ENCODE results near the gene ZCCHC14. TPM values are rescaled to one million over a fixed set of nuclear protein-coding genes. Genes with fewer than 3 reads are reported as not detected.
"Not testable (repeated sequence)": the region's sequence is repeated elsewhere in the genome, so short reads cannot be mapped to it uniquely, and the experiment has no call there.

Gene ZCCHC14
- total and polyA plus RNA-seq, 2 of the 8 experiments (the other 6 are each of a cell fraction or from before 2014, with no cell fraction given), result 8.2 to 28.2 TPM

DNA sequence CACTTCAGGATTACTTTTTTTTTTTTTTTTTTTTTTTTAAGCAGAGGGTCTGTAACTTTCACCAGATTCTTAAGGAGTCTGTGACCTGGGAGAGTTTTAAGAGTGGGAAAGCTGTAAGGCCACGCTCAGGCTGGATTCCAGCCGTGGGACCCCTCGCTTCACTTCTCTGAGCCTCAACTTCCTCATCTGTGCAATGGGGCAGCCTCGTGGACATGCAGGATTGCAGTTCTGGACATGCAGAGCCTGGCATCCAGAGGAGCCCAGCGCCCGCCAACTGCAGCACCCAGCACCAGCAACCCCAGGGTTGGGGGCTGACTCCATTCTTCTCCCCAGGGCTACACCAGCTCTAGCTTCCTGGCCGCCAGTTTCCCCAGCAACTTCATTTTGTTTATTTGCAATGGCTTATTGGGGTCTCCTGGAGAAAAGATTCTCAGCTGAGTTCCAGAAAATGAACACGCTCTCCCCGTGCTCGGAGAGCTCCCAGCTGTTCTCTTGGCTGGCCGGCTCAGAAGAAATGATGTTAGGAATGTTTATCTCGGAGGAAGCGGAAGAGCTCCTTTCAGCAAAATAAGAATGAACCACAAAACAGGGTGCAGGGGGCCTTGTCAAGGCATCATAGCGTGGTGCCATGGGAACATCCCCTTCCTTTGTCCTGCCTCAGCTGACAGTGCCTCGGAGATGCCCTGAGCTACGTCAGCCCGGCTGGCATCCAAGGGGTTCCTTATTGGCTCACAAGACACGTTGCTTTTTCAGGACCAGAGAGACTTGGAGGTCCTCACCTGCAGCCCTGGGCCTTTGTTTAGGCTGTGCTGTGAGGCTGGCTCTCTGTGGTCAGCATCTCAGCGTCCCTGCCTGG lies 22.9 kb upstream of the ZCCHC14 start (continued):
- TF ChIP-seq SP1 (IDR thresholded peaks at IDR 0.05; ENCODE audit: low read depth, low read length) (no peak), BRCA1 (IDR thresholded peaks at IDR 0.05; ENCODE audit: low read depth, low read length) (no peak), SRF (IDR thresholded peaks at IDR 0.05; ENCODE audit: low read depth, low read length) (no peak)

DNA sequence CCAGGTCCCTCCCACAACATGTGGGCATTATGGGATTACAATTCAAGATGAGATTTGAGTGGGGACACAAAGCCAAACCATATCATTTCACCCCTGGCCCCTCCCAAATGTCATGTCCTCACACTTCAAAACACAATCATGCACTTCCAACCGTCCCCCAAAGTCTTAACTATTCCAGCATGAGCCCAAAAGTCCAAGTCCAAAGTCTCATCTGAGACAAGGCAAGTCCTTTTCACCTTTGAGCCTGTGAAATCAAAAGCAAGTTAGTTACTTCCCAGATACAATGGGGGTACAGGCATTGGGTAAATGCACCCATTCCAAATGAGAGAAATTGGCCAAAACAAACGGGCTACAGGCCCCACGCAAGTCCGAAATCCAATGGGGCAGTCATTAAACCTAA lies 17.0 kb upstream of the ZCCHC14 start:
- FAIRE-seq; H2BK20ac ChIP-seq (ENCODE audit: low read length); H3K56ac ChIP-seq (replicated peaks; ENCODE audit: insufficient read length, low read depth, low read length); H3K4me3 ChIP-seq (ENCODE audit: extremely low read depth in 1 of 4, insufficient read depth in 2 of 4, low read depth in 3 of 4, low read length in 4 of 4); H3K4ac ChIP-seq (replicated peaks; ENCODE audit: insufficient read length, low read depth, low read length); H2BK5ac ChIP-seq (ENCODE audit: low read depth, low read length); H3K36me3 ChIP-seq (ENCODE audit: control insufficient read depth in 2 of 4, insufficient read depth in 4 of 4, low read length in 3 of 4); DNase-seq (ENCODE audit: low read depth in 1 of 2, low spot score in 2 of 2); H3K79me2 ChIP-seq (ENCODE audit: control insufficient read depth in 1 of 2, insufficient read depth in 2 of 2, low read length in 2 of 2); H4K8ac ChIP-seq (ENCODE audit: extremely low read depth, insufficient read depth, low read length); H3K27me3 ChIP-seq (replicated peaks in 1 of 4; ENCODE audit: control insufficient read depth in 3 of 4, extremely low read depth in 1 of 4, insufficient read depth in 3 of 4, low read length in 3 of 4); H3K4me1 ChIP-seq (replicated peaks in 1 of 4; ENCODE audit: control insufficient read depth in 3 of 4, insufficient read depth in 4 of 4, low read length in 3 of 4); H4K20me1 ChIP-seq (replicated peaks in 1 of 2; ENCODE audit: control insufficient read depth in 1 of 2, insufficient read depth in 2 of 2, low read length in 2 of 2); H3K14ac ChIP-seq (ENCODE audit: insufficient read length); H2BK15ac ChIP-seq (ENCODE audit: low read length); H2AFZ ChIP-seq (ENCODE audit: low read length); H3K9me3 ChIP-seq (ENCODE audit: insufficient read depth in 2 of 2, low read depth in 1 of 2, low read length in 1 of 2); H3K4me2 ChIP-seq (ENCODE audit: insufficient read depth in 1 of 2, low read depth in 2 of 2, low read length in 2 of 2); H4K5ac ChIP-seq (ENCODE audit: insufficient read length, low read depth, low read length); H3K9ac ChIP-seq (replicated peaks in 1 of 4; ENCODE audit: extremely low read depth in 1 of 4, low read depth in 3 of 4, low read length in 3 of 4); H3K79me1 ChIP-seq (ENCODE audit: low read depth, low read length); H4K91ac ChIP-seq (replicated peaks; ENCODE audit: insufficient read length, low read length); H3K23me2 ChIP-seq (ENCODE audit: low read depth, low read length); H2BK12ac ChIP-seq (ENCODE audit: low read depth, low read length); H3K18ac ChIP-seq (ENCODE audit: extremely low read depth, low read length); H3K27ac ChIP-seq (ENCODE audit: low read depth, low read length); H3K23ac ChIP-seq (ENCODE audit: insufficient read length); POLR2A ChIA-PET (ENCODE audit: partially characterized antibody); H2BK120ac ChIP-seq (replicated peaks; ENCODE audit: low read depth, low read length); H2AK5ac ChIP-seq (ENCODE audit: low read depth, low read length): not testable (repeated sequence)
- CTCF ChIA-PET (ENCODE audit: partially characterized antibody), result interaction anchor here (1.6 to 1.7 kb wide), 2 partner anchors 11 to 62 kb away, joined by 3 read pairs; no protein-coding TSS in a partner anchor
- WGBS, 2 experiments (ENCODE audit: extremely low coverage in 1 of 2, insufficient coverage in 1 of 2, insufficient read length in 1 of 2, insufficient replicate concordance in 2 of 2, low coverage in 1 of 2, low lambda C conversion rate in 2 of 2, missing lambda C conversion rate in 1 of 2), result 91% methylated on average over 4 of the region's 4 CpGs; no CpG with 5 or more reads in 1 of the 2 experiments
